T1000 (cell line): ENCODE data around the gene SUPT4H1.

Experiments used
- DNase-seq: peaks from one replicate; lab custom pipeline; 2025; ENCODE audit warnings: mixed read lengths; lab: John Stamatoyannopoulos, UW

The SUPT4H1 gene

DNA sequence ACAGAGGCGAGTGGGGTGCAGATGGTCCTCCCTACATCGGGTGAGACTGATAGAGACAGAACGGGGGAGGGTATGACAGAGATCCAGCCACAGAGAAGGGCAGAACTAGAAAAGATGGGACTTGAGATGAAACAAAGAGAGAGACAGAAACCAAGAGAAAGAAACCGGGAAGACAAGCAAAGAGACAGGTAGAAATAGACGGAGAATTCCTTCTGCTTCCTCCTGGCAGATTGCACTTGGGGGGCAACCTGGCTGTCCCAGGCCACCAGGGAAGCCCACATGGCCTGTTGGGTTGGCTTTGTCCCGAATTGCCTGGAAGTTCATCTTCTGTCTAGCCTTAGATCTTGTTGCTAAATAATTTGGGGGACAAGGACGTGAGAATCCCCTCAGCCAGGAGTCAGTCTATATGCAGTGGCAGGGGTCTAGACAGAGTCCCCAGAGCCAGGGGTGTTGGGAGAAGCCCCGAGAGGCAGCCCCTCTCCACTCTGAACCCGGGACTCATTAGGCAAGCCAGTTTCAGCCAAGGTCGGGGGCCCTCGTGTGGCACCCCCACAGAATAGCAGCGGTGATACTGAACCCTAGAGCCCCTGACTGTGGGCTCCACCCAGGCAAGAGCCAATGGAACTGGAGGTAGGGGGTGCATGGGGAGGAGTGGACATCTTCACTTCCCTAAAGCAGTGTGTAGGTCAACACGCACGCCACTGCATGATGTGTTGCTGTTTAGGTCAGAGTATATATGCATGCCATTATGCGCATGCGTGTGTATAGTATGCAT is 22.8 kb downstream of the SUPT4H1 start:
- no peak for DNase-seq

DNA sequence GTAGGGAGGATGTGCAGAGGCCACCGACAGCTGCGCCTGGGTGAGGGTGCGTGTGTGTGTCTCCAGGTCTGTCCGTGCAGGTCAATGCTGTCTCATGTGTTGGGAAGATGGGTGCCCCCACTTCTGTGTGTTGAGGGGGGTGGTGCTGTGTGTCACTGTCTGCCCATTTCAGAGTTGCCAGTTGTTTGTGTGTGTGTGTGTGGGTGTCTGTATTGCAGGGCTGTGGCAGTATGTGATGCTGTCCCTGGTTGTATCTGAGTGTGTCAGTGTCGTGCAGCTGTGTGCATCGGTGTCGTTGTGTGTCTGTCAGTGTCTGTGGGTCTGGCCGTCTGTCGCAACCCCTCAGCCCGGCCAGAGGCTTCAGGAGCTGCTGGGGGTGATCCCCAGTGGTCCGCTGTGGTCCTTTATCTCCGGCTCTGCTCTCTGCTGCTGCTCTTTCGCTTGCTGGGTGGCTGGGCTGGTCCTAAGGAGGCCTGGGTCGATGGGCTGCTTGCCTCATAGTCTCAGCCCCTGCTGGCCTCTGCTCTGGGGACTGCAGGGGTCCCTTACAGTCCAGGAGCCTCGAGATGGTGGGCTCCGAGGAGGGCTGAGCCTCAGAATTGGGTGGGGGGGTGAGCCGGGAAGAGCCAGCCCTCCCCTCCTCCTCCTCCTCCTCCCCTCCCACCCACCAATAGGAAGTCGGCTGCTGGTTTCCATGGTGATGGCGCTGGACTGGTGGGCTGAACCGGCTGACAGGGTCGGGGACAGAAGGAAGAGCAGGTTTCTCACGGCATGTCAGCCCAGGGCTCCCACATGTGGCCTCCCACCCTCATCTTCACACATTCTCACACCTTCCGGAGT is 23.6 kb downstream of the SUPT4H1 start, which contains the start of gene TSPOAP1:
TSPOAP1 (minus strand) TSS at position 601 of the 840 bp plus-strand sequence. CDS start 875 bp downstream, outside the sequence.
- no peak for DNase-seq

DNA sequence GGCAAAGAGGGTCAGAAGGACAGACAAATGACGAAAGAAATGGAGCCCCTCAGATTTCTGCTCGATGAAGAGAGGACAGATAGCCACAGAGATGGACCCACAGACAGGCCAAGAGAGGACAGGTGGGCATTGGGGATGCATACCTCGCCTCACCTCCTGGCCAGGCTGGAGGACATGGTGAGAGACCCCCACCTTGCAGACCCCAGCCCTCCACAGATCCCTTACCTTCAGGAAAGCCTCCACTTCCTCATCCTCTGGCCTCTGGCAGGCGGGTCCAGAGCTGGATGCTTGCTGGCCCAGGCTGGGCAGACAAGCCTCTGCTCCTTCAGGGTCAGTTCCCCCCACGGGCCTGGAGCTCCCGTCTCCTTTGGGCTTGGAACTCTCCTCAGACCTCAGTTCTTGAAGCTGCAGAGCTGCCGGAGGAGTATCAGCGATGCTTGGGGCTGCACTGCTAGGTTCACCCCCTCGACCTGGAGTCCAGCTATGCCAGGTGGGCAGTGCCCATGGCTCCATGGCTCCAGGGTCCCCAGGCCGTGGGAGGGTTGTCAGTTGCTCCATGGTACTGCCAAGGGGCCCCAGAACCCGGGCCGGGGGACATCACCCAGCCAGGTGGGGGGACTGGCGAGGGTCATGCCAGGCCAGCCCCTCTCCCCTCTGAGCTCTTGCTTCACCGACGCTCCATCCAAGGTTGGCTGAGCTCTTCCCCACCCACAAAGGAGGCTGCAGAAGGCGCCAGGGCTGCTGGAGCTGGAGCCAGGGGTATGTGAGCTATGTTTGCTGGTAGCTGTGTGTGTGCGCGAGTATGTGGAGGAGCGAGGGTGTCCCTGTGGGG is 24.4 kb downstream of the SUPT4H1 start:
- DNase-seq, result no peak

DNA sequence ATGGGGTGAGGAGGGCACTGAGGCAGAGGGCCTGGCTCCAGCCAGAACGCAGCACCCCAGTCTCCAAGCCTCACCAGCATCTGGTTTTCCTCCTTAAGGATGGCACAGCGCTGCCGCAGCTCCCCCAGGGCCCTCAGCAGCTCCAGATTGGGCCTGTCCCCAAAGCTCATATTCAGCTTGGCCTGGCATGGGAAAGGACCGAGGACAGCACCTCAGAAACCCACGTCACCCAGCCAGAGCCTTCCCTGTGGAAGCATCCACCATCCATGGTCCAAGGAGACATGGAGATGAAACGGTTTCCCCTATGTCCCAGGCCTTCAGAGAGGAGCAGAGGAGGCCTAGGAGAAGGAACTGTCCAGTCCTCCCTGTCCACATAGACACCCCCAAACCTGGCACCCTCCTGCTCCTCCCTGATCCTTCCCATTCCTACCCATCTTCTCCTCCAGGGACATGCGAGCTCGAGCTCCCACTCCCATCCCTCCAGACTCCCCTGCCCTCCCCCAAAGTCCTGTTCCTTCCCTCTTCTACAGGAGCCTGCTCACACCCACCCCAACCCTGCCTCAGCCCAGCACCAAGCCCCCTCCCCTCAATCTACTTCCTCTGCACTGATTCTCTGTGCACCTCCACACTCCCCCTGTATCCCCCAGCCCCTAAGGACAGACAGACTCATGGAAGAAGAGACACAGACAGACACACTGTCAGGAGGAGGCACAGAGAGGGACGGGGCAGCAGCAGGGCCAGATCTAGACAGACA is 25.2 kb downstream of the SUPT4H1 start:
- DNase-seq, result no peak

DNA sequence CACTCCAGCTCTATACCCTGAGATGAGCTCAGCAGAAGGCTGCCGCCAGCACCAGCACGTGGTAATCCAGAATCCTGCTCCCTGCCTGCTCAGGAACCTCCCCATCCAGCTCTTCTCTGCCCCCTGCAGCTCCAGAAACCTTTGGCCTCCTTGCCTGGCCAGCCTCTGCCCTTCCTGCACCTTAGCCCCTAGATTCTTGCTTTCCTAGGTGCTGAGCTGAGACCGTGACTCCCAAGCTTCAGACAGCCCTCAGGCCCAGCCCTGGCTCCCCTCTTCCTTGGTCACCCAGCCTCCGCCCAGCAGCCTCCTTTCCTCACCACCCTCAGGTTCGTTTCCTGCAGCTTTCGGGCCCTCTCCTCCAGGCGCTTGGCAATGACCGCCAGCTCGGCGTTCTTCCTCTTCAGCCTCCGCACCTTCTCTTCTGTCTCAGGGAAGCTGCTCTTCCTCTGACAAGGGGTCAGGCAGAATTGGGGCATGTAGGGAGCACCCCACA is 26.0 kb downstream of the SUPT4H1 start:
- DNase-seq, result no peak

DNA sequence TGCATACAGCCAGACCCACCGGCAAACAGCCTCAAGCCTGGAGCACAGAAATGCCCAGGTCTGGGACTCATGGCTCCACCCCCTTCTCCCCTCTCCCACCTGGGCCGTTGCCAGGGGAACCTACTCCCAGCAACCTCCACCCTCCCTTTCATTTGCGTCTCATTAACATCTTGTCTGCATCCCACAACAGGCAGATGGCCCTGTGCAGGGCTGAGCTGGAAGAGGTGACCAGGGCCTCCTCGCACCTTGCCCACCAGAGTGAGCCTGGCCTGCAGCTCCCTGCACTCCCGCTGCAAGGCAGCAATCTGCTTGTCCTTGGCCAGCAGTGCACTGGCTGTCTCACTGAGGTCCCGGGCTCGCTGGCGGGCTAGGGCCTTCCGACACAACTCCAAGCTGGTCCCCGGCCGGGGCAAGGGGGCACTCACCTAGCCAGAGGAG is 26.7 kb downstream of the SUPT4H1 start:
- no peak for DNase-seq

DNA sequence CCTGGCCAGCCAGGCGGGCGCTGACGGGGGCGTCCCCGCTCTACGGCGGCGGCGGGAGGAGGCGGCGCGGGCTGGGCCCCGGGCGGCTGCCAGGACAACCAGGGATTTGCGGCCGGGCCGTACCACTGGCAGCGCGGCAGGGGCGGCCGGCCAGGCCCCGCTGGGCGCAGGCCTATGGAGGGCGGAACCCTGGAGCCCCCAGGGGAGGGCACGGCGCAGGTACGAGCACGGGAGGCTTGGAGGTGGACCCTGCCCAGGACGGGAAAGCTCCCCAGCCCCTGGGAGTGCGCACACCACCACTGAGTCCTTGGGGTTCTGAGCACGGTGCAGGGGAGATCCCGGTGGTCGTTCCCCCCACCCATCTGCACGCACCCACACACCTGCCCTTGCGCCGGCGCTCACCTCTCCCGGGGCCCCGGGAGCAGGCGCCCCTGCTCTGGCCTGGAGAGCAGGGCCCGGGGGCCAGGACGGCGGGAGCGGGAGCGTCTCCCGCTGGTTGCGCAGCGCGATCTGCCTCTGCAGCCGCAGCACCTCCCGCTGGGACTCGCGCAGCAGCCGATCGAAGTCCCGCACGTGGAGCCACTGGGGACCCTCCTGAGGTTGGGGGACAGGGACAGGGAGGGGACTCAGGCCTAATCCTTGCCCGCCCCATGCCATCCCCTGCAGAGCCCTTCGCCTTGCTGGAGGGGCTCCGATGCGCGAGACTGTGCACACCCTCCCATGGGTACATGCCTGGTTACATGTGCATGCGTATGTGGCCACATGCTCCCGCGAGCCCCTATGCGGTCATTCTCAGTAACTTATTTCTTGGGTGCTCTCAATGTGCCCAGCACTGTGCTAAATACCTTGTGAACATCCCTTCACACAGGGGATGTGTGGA is 27.4 kb downstream of the SUPT4H1 start:
- no peak for DNase-seq

DNA sequence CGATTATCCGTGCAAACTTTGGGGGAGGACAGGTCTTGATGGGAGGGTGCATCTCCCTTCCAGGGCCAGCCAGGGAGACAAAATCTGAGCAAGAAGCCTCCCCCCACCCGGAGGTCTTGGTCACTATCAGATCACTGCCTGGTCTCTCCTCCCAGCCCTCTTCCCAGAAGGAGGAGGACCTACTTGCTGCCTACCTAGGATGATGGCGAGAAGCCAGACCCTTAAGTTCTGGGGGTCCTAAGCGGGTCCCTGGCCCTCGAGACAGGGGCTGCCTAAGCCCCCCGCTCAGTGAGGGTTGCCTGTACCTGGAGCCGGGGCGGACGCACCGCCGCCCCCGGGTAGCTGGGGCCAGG is 28.0 kb downstream of the SUPT4H1 start:
- DNase-seq, result no peak

DNA sequence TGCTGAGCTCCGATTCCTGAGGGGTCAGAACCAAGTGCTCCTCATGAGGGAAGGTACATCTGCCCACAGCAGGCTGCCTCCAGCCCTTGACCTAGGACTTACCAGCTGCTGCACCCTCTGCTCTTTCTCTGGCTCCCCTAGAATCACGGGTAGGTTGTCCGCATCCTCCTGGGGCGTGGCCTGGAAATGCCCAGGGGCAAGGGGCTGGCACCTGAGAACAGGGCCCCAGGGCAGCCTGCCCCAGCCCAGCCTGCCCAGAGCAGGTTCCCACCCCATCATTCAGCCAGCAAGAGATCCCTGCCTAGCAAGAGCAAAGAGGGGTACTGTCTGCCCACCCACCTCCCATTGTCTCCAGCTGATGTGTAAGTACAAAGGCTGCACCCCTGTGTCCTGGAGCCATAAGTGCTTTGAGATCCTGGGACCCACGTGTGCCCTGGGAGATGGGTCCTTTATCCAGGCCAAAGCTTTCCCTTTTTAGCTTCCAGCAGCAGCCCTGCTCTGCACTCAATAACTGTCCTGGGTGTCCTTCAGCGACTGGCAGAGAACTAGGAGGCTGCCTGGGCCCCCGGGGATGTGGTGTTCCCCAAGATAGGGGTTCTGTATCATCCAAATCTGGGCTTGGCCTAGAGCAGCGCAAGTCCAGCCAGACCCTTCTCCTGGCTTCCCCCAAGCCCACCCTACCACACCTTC is 28.5 kb downstream of the SUPT4H1 start:
- DNase-seq, result no peak

DNA sequence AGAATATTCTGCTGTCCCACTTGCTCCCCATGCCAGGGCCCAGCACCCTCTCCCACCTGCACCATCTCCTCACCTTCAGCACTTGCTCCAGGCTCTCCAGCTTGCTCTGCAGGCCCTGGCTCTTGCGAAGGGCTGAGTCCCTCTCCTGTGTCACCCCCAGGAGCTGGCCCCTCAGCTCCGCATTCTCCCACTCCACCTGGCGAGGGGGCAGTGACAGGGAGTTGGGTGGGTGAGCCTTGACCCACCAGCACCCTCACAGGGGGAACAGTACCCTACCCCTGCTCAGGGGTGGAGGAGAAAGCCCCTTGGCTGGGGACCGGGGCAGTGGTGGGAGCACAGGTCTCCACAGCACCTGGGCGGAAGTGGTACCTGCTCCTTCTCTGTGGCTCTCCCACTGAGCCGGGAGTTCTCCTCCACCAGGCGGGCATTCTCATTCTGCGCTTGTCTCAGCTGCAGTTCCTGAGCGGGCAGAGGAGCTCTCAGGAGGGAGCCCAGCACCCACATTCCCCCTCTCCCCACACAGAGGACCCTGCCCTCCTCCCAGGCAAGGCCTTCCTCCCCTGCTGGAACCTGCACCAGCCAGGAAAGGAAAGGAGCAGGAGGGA is 29.3 kb downstream of the SUPT4H1 start:
- no peak for DNase-seq

DNA sequence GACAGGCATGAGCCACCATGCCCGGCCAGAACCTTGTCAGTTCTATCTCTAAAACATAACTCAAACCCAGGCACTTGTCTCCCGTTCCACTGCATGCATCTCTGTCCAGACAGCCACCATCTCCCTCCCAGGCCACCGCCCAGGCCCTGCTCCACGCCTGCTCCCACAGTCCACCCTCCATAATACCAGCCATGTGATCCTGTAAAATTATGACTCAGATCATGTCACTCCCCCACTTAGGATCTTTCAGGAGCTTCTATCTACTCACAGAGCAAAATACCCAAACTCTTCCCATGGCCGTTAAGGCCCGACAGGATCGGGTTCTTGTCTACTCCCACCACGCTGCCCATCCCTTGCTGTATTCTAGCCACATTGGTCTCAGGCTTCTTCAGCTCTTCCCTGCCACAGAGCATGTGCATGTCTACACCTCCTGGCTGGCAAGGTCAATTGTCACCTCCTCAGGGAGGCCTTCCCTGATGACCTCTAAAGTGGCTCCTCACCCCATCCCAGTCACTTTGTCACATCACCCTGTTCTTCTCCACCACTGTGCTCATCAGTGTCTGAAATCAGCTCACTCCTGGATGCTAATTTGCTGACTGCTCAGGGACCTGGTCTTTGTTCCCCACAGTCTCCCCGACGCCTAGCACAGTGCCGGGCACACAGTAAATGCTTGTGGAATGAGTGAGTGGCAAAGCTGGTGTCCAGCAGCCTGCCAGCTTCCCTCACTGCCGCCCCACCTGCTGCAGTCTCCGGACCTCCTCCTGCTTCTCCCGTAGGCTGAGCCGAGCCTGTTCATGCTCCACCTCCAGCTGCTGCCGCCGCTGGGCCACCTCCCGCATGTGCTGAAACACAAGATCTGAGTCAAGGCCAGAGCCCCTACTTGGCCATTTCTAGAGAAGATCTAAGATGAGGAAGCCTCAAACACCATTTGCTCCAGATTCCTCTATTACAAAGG is 30.2 kb downstream of the SUPT4H1 start:
- DNase-seq, result no peak

DNA sequence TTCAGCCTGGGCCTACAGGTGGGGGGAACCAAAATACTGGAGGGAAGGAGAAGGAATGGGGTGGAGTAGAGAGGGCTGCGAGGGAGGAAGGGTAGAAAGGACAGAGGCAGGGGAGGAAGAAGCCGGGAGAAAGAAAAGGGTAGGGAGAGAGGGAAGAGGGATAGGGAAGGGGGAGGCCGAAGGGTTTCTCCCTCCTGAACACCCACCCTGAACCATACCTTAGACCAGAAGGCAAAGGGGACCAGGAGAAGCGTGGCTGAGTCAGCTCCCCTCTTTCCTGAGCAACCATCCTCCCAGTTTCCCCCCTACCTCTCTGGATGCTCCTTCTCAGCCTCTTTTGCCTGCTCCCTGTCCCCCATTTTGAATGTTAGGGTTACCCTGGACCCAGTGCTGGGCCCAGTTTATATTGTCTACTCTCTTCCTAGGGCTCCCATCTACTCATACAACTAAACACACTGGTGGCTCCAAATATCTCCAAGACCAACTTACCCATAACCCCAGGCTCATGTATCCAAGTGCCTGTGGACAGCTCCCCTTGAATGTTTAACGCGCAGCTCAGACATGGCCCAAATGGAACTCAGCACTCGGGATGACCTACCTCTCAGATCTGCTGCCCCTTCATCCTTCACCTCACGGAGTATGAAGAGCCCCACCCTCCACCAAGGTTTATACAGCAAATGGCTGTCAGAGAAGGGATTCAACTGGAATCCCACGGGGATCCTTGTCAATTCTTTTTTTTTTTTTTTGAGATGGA is 31.3 kb downstream of the SUPT4H1 start:
- DNase-seq, result no peak

DNA sequence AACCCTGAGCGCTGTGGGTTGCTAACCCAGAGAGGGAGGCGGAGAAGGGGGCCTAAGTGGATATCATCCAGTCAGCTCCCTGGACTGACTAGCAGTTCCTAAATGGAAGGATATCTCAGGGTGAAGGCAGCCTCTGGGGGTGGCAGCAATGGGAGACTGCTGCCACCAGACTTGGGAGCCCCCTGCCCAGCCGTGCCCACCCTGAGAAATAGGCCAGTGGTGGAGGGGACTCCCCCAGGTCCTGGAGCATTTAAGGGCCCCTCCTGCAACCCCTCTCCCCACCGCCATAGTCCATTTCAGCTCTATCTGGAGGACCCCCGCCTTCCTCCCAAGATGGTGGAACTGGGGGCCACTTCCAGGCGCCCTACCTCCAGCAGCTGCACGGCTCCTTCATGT is 31.8 kb downstream of the SUPT4H1 start:
- DNase-seq, result no peak

DNA sequence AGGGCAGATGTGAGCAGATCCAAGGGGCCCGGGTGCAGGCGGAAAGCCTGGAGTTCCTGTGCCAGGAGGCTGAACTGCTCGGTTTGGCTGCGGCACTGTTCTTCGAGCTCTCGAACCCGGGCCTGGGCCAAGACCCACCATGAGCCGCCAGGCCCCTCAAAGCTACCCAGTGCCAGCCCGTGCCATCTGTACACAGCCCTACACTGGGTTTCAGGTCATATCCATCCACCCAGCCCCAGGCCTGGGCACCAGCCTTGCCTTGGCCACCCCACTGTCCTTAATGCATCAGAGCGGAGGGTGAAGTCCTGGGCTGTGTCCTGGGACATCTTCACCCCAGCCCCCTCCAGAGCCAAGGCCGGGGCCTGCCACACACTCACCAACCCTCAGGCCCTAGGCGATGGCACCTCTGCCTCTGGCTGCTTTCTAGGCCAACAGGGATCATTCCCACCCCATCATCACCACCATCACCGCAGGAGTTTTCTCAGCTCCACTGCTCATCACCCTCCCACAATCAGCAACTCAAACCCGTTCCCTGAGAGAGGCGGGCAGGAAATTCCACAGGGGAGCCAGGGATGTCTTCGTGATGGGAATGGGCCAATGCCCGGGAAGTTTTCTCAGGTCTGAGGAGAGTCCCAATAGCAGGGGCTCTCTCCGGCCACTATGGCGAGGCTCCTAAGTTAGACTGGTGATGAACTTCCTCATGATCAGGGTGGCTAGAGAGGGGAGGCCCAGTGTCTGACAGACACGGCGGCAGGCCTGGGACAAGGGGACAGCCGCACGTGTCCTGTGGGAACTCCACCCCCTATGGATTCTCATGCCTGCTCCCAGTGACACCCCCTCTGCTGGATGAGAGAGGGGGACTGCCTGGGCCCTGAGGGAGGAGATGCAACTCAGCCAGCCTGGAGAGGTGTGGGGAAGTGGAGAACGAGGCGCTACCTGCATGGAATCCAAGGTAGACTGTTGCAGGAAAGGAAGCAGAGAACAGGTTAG is 32.5 kb downstream of the SUPT4H1 start:
- no peak for DNase-seq

DNA sequence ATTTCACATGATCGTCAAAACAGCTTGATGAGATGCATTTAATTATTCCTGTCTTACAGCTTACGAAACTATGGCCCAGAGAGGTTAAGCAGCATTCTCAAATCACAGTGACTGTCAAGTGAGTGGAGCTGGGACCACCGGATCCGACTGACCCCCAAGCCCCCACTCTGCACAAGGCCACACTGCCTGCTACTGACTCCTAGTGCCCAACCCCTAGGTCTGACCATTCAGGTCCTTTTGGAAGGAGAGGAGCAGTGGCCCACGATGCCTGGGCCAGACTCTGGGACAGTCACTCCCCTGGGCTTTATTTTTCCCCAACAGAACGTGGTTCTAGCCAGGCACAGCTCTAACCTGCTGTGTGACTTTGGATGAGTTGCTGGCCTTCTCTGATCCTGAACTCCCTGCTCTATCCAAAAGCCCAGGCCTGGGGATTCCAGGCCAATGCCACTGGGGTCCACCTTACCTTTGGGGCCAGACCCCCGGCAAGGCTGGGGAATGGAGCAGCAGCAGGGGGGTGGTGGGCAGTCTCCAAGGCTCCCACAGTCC is 33.3 kb downstream of the SUPT4H1 start:
- no peak for DNase-seq

DNA sequence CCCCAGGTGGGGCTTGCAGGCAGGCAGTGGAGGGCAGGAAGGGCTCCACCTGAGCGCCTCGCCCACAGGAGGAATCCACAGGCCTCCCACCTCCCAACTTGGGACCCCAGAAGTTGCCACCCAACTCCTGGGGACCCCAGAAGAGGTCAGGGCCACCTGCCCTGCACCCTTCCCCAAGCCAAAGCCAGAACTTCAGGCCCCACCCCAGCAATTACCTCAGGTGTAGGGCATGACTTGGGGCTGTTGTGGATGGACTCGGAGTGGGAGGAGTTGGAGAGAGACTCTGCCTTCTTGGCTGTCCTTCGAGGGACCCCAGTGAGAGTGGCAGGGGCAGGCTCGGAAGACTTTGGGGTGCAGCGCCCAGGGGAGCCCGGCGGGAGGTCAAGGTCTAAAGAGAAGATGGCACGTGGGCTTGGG is 33.9 kb downstream of the SUPT4H1 start:
- DNase-seq, result no peak
